Hepatocyte (in vitro differentiated cells): ENCODE results near the gene NIPA2. TPM values are rescaled to one million over a fixed set of nuclear protein-coding genes. Genes with fewer than 3 reads are reported as not detected.

ENCODE experiments used
- DNase-seq: peaks from one replicate; pipeline ENCODE4 v3.0.0-alpha.2; 2016; ENCODE audit warnings: low spot score
- H2AFZ ChIP-seq: fragments of 200-600 bp; sonication (generic); 2 replicates; pipeline ENCODE4 v1.6.0; 2016; ENCODE audit warnings: antibody characterized with exemption, mild to moderate bottlenecking
- H3K27ac ChIP-seq: fragments of 200-600 bp; sonication (generic); 2 replicates; pipeline ENCODE4 v1.5.1; 2016; ENCODE audit warnings: mild to moderate bottlenecking
- H3K27me3 ChIP-seq: fragments of 200-600 bp; sonication (generic); 2 replicates; pipeline ENCODE4 v1.6.1; 2016
- H3K36me3 ChIP-seq: fragments of 200-600 bp; sonication (generic); replicated peaks from 2 replicates; pipeline ENCODE4 v1.5.1; 2016; ENCODE audit warnings: low read depth; ENCODE audit not compliant: insufficient read depth
- H3K4me1 ChIP-seq: fragments of 200-600 bp; sonication (generic); 2 replicates; pipeline ENCODE4 v1.5.1; 2016; ENCODE audit warnings: mild to moderate bottlenecking, moderate library complexity; ENCODE audit not compliant: insufficient read depth
- H3K4me2 ChIP-seq: fragments of 200-600 bp; sonication (generic); 2 replicates; pipeline ENCODE4 v1.6.0; 2016
- H3K4me3 ChIP-seq: fragments of 200-600 bp; sonication (generic); 2 replicates; pipeline ENCODE4 v1.5.1; 2016; ENCODE audit warnings: mild to moderate bottlenecking
- H3K79me2 ChIP-seq: fragments of 200-600 bp; sonication (generic); 2 replicates; pipeline ENCODE4 v1.6.0; 2017; ENCODE audit warnings: mild to moderate bottlenecking
- H3K9me2 ChIP-seq: fragments of 200-600 bp; sonication (generic); replicated peaks from 2 replicates; pipeline ENCODE4 v1.6.0; 2017; ENCODE audit warnings: mild to moderate bottlenecking; ENCODE audit not compliant: insufficient read depth
- H3K9me3 ChIP-seq: fragments of 200-600 bp; sonication (generic); 2 replicates; pipeline ENCODE4 v1.5.1; 2016; ENCODE audit warnings: low read depth, mild to moderate bottlenecking
- H4K20me1 ChIP-seq: fragments of 200-600 bp; sonication (generic); 2 replicates; pipeline ENCODE4 v1.6.0; 2016; ENCODE audit warnings: mild to moderate bottlenecking; ENCODE audit not compliant: insufficient read depth, poor library complexity, severe bottlenecking
- CTCF ChIP-seq: fragments of 200-600 bp; sonication (generic); IDR thresholded peaks from 2 replicates; pipeline ENCODE4 v1.5.1; 2016; ENCODE audit warnings: antibody characterized with exemption, mild to moderate bottlenecking; ENCODE audit not compliant: poor library complexity
- EZH2 ChIP-seq: fragments of 200-600 bp; sonication (generic); IDR thresholded peaks from 2 replicates; pipeline ENCODE4 v1.6.1; 2016; ENCODE audit warnings: antibody characterized with exemption, mild to moderate bottlenecking, borderline replicate concordance
- EZH2phosphoT487 ChIP-seq: fragments of 200-600 bp; sonication (generic); IDR thresholded peaks from one replicate; pipeline ENCODE4 v1.6.1; 2018; ENCODE audit warnings: antibody characterized with exemption, mild to moderate bottlenecking, low read depth, moderate library complexity; ENCODE audit not compliant: unreplicated experiment, severe bottlenecking
- WGBS: methylation state at CpG from one replicate; pipeline ENCODE4 v1.1.6; 2016; ENCODE audit warnings: low lambda C conversion rate; ENCODE audit errors: missing lambda C conversion rate; 5-methylcytosine and 5-hydroxymethylcytosine counted together
- polyA plus RNA-seq: library from polyadenylated mRNA; unstranded; fragments of >200 nt; fragmentation: Nextera tagmentation; extraction: Ambion mirVana; gene quantifications from 2 replicates; pipeline ENCODE4 v1.2.1, GENCODE V29; 2016
- total RNA-seq: library from RNA; depleted of rRNA; stranded (reverse); fragments of >200 nt; gene quantifications from 2 replicates; pipeline ENCODE4 v1.2.3, GENCODE V29; 2014

The NIPA2 gene
- total and polyA plus RNA-seq, 2 experiments from 2014 or later = 52.7 to 77.2 TPM

GRCh38 chr15:22870865-22871264 is 32.4 kb downstream of the NIPA2 start:
- Histone ChIP-seq H3K27ac (no peak overlapping the region), H3K79me2 (no peaks in the 10 kb centered on the region), H2AFZ (no peak overlapping the region), H4K20me1 (no peaks in the 10 kb centered on the region), H3K4me2 (no peak overlapping the region), H3K27me3 (no peaks in the 10 kb centered on the region), H3K9me3 (no peaks in the 10 kb centered on the region), H3K4me1 (no peaks in the 10 kb centered on the region), H3K4me3 (no peak overlapping the region), H3K36me3 (no peaks in the 10 kb centered on the region), H3K9me2 (no peaks in the 10 kb centered on the region)
- no peak for DNase-seq
- TF ChIP-seq EZH2phosphoT487 (no peak), EZH2 (no peak), CTCF (no peak)
- 97% methylated on average over 11 of the region's 11 CpGs for WGBS

GRCh38 chr15:22871481-22872086 is 33.1 kb downstream of the NIPA2 start:
- no peak overlapping the region for H3K27ac ChIP-seq
- no peak overlapping the region for H3K4me2 ChIP-seq
- no peaks in the 10 kb centered on the region for H3K4me1 ChIP-seq
- H4K20me1 ChIP-seq = no peaks in the 10 kb centered on the region
- WGBS = 86% methylated on average over 6 of the region's 6 CpGs
- no peaks in the 10 kb centered on the region for H3K27me3 ChIP-seq
- H3K9me2 ChIP-seq = no peaks in the 10 kb centered on the region
- H3K79me2 ChIP-seq = no peaks in the 10 kb centered on the region
- no peaks in the 10 kb centered on the region for H3K9me3 ChIP-seq
- no peak for TF ChIP-seq EZH2phosphoT487
- no peak for TF ChIP-seq CTCF
- TF ChIP-seq EZH2 = no peak
- H3K4me3 ChIP-seq = no peak overlapping the region
- no peak overlapping the region for H2AFZ ChIP-seq
- no peaks in the 10 kb centered on the region for H3K36me3 ChIP-seq
- DNase-seq = no peak

GRCh38 chr15:22872936-22873701 is 34.7 kb downstream of the NIPA2 start:
- no peak for TF ChIP-seq EZH2phosphoT487
- TF ChIP-seq CTCF = no peak
- TF ChIP-seq EZH2 = no peak
- Histone ChIP-seq H3K27me3 (no peaks in the 10 kb centered on the region), H3K36me3 (no peaks in the 10 kb centered on the region), H3K9me2 (no peaks in the 10 kb centered on the region), H3K79me2 (no peaks in the 10 kb centered on the region), H3K4me3 (no peak overlapping the region), H3K27ac (no peak overlapping the region), H2AFZ (no peak overlapping the region), H3K9me3 (no peaks in the 10 kb centered on the region), H3K4me2 (no peak overlapping the region), H3K4me1 (no peaks in the 10 kb centered on the region), H4K20me1 (no peaks in the 10 kb centered on the region)
- WGBS = 74% methylated on average over 17 of the region's 17 CpGs
- DNase-seq = peak; percentile 42
